Pancreas (tissue), 10 donors: ENCODE results near the gene RIC8B. TPM values are rescaled to one million over a fixed set of nuclear protein-coding genes. Genes with fewer than 3 reads are reported as not detected.
A peak's percentile ranks its signal among the peaks of the same experiment; 100 is the strongest.
"Not testable (repeated sequence)": the region's sequence is repeated elsewhere in the genome, so short reads cannot be mapped to it uniquely, and the experiment has no call there.

Source experiments
- ATAC-seq, 4 donors: fragments of 200-7000 bp; cut with Tn5 transposase; one replicate each; pipeline versions ENCODE4 v1.8.0 to v1.9.1; 2020; ENCODE audit warnings: mild to moderate bottlenecking in 4 of 4, moderate library complexity in 4 of 4
- DNase-seq, 6 donors: peaks; one replicate each; pipeline ENCODE4 v3.0.0-alpha.2; 2020
- FAIRE-seq: peaks from 2 replicates; lab custom pipeline; 2012; peaks lifted over from hg19 to GRCh38; lab: Jason Lieb, UNC
- H3K27ac ChIP-seq, 4 donors: fragments of 200-600 bp; sonication (generic); 1 replicate in 3 of 4; 2 replicates in 1 of 4; pipeline versions ENCODE4 v1.5.0 to v1.8.0; 2020
- H3K27me3 ChIP-seq, 4 donors: fragments of 200-600 bp; one replicate each; pipeline ENCODE4 v1.8.0; 2021
- H3K36me3 ChIP-seq, 3 donors: fragments of 200-600 bp; sonication (generic) in 1 of 3; one replicate each; pipeline versions ENCODE4 v1.5.0 to v1.8.0; 2020 to 2021
- H3K4me1 ChIP-seq, 3 donors: fragments of 200-600 bp; one replicate each; pipeline ENCODE4 v1.8.0; 2021
- H3K4me3 ChIP-seq, 4 donors: fragments of 200-600 bp; sonication (generic) in 2 of 4; one replicate each; pipeline versions ENCODE4 v1.5.0 to v1.8.0; 2020 to 2021
- H3K9me3 ChIP-seq, 4 donors: fragments of 200-600 bp; one replicate each; pipeline ENCODE4 v1.8.0; 2021
- CTCF ChIP-seq, 4 donors: fragments of 200-600 bp; sonication (generic) in 3 of 4; IDR thresholded peaks; one replicate each; pipeline versions ENCODE4 v1.5.0 to v1.8.0; 2021; ENCODE audit warnings: antibody characterized with exemption in 4 of 4
- WGBS, 2 donors: extraction: QIAGEN DNeasy Blood & Tissue Kit; methylation state at CpG; one replicate each; pipeline ENCODE4 v1.1.7; 2013; 5-methylcytosine and 5-hydroxymethylcytosine counted together
- intact Hi-C, 3 donors: fragments of 100-400 bp; cut with DNase I; formaldehyde crosslinking; loops; one replicate each; pipeline versions ENCODE4 v1.11.1 to v1.14.2; 2022
- polyA plus RNA-seq, 2 donors: library from polyadenylated mRNA; stranded (reverse); fragments of 200-250 nt; gene quantifications; one replicate each; pipeline ENCODE4 v1.2.3, GENCODE V29; 2013
- total RNA-seq, 6 donors: library from RNA; stranded (reverse); fragmentation: NEBNext Ultra II Directional in 4 of 6; extraction: Animal tissue kit (Norgen Biotek cat#: 25700) in 4 of 6; gene quantifications; one replicate each; pipeline versions ENCODE4 v1.2.1 to v1.2.4, GENCODE V29; 2021 to 2023
- donor health status: healthy with polysubstance abuse.
- donor health status: DM: no; HTN: no; CAD: no; lungs with moderate emphysema.
- donor health status: DM: no; HTN: no; CAD: no.
- donor health status: control.
- donor health status: control.
- donor health status: Bipolar disorder and iron deficiency.
- donor health status: DM: yes; HTN: yes; CAD: no.
- donor health status: DM: no; HTN: no; CAD: no.
- donor health status: DM: no; HTN: no; CAD: no.
- donor health status: DM: yes; HTN: yes; CAD: no.

RIC8B gene
- total and polyA plus RNA-seq, 8 donors: 5.3 to 17.5 (median 9.8) TPM

- TF ChIP-seq CTCF (IDR thresholded peaks at IDR 0.05): no peak
- WGBS, 2 donors: 56 to 68% methylated on average over 7 of the region's 7 CpGs
- no peak for ATAC-seq
- intact Hi-C loops: loop anchor here in 2 of 3 donors (10.0 kb wide), 1 partner anchor 533 kb away; no protein-coding TSS in a partner anchor
- no peaks in the 10 kb centered on the region for H3K36me3 ChIP-seq
- no peaks in the 10 kb centered on the region for H3K9me3 ChIP-seq
- H3K27me3 ChIP-seq: no peaks in the 10 kb centered on the region
- no peak overlapping the region for H3K27ac ChIP-seq
- FAIRE-seq: no peak
- H3K4me1 ChIP-seq: no peaks in the 10 kb centered on the region
- no peak for DNase-seq
- H3K4me3 ChIP-seq: no peak overlapping the region
Observed at GRCh38 chr12:106917503-106917902, 143.0 kb downstream of the RIC8B start.

- H3K27ac ChIP-seq: no peak overlapping the region
- H3K4me3 ChIP-seq: no peak overlapping the region
- no peak for TF ChIP-seq CTCF (IDR thresholded peaks at IDR 0.05)
- FAIRE-seq (no peak), ATAC-seq (no peak), DNase-seq (no peak)
- H3K36me3 ChIP-seq: no peaks in the 10 kb centered on the region
- 33 to 46% methylated on average over 3 of the region's 3 CpGs for WGBS, 2 donors
- no peaks in the 10 kb centered on the region for H3K9me3 ChIP-seq
- H3K4me1 ChIP-seq: no peaks in the 10 kb centered on the region
- intact Hi-C loops: loop anchor here in 2 of 3 donors (10.0 kb wide), 1 partner anchor 534 kb away; no protein-coding TSS in a partner anchor
- no peaks in the 10 kb centered on the region for H3K27me3 ChIP-seq
Observed at GRCh38 chr12:106918746-106919145, 144.3 kb downstream of the RIC8B start.

- 36 to 40% methylated on average over 4 of the region's 4 CpGs for WGBS, 2 donors
- FAIRE-seq (peak; percentile 78), ATAC-seq (peak; percentile 56 to 74 (median 68)), DNase-seq (no peak)
- H3K4me1 ChIP-seq: no peaks in the 10 kb centered on the region
- TF ChIP-seq CTCF (IDR thresholded peaks at IDR 0.05): peak; percentile 29 to 74 (median 68)
- H3K36me3 ChIP-seq: no peaks in the 10 kb centered on the region
- H3K27ac ChIP-seq: no peak overlapping the region
- H3K9me3 ChIP-seq: no peaks in the 10 kb centered on the region
- H3K27me3 ChIP-seq: no peaks in the 10 kb centered on the region
- H3K4me3 ChIP-seq: no peak overlapping the region
- intact Hi-C loops: loop anchor here in 2 of 3 donors (10.0 kb wide), 1 partner anchor 535 kb away; no protein-coding TSS in a partner anchor
Observed at GRCh38 chr12:106919910-106920544, 145.5 kb downstream of the RIC8B start.

- H3K27ac ChIP-seq, H3K4me1 ChIP-seq, DNase-seq, H3K36me3 ChIP-seq, intact Hi-C loops, H3K27me3 ChIP-seq, FAIRE-seq, H3K4me3 ChIP-seq, H3K9me3 ChIP-seq, ATAC-seq: not testable (repeated sequence)
- 68 to 70% methylated on average over 2 of the region's 2 CpGs for WGBS, 2 donors
Observed at GRCh38 chr12:106921976-106922375, 147.5 kb downstream of the RIC8B start.

- ATAC-seq, FAIRE-seq, H3K4me3 ChIP-seq, DNase-seq, intact Hi-C loops, H3K27me3 ChIP-seq, H3K4me1 ChIP-seq, H3K36me3 ChIP-seq, H3K27ac ChIP-seq, H3K9me3 ChIP-seq: not testable (repeated sequence)
- whole genome bisulfite sequencing, 2 donors: 84 to 95% methylated on average over 2 of the region's 2 CpGs
Observed at GRCh38 chr12:106923594-106923993, 149.1 kb downstream of the RIC8B start.

GRCh38 chr12:106924268-106924861 lies 149.9 kb downstream of the RIC8B start:
- intact Hi-C loops: no loop called here
- ATAC-seq (no peak), DNase-seq (no peak), FAIRE-seq (no peak)
- H3K9me3 ChIP-seq: no peaks in the 10 kb centered on the region
- H3K36me3 ChIP-seq: no peaks in the 10 kb centered on the region
- no peaks in the 10 kb centered on the region for H3K4me1 ChIP-seq
- H3K4me3 ChIP-seq: no peak overlapping the region
- no peak for TF ChIP-seq CTCF (IDR thresholded peaks at IDR 0.05)
- WGBS, 2 donors: 41% methylated on average over 3 of the region's 3 CpGs
- H3K27me3 ChIP-seq: no peaks in the 10 kb centered on the region
- no peak overlapping the region for H3K27ac ChIP-seq
